Panc1 (cell line): ENCODE results near the gene SHC1. TPM values are rescaled to one million over a fixed set of nuclear protein-coding genes. Genes with fewer than 3 reads are reported as not detected.

Source experiments
- ATAC-seq: fragments of 200-7000 bp; cut with Tn5 transposase; 2 replicates; pipeline ENCODE4 v1.9.1; 2020; ENCODE audit warnings: mild to moderate bottlenecking, moderate library complexity
- BruUV-seq: library from RNA; stranded (reverse); fragments of 400-500 nt; replicated peaks from 2 replicates; lab custom pipeline; 2021; lab: Mats Ljungman, UMichigan
- CTCF ChIA-PET: fragments of 300-600 bp; sonication (Branson Sonifier 250); formaldehyde crosslinking; loops from one replicate; lab custom pipeline; 2022; ENCODE audit warnings: antibody characterized with exemption; lab: Charles Lee
- POLR2A ChIA-PET: fragments of 300-600 bp; sonication (Branson Sonifier 250); formaldehyde crosslinking; loops from one replicate; lab custom pipeline; 2022; ENCODE audit warnings: antibody characterized with exemption; lab: Charles Lee
- DNase-seq: peaks from one replicate; pipeline ENCODE4 v3.0.0-alpha.2; 2010; ENCODE audit warnings: low read depth, low spot score
- H3K27ac ChIP-seq: 2 replicates; pipeline ENCODE4 v1.5.1; 2011; ENCODE audit warnings: mild to moderate bottlenecking, low read length, inconsistent platforms
- H3K27me3 ChIP-seq: fragments of 200-500 bp; sonication (Bioruptor generic); 2 replicates; pipeline ENCODE4 v1.6.0; 2014; ENCODE audit warnings: low read length, inconsistent platforms; ENCODE audit not compliant: control insufficient read depth, insufficient read depth
- H3K36me3 ChIP-seq: fragments of 200-500 bp; sonication (Bioruptor generic); 2 replicates; pipeline ENCODE4 v1.5.1; 2014; ENCODE audit warnings: inconsistent platforms, mild to moderate bottlenecking, low read length, moderate library complexity; ENCODE audit not compliant: control insufficient read depth, insufficient read depth
- H3K4me1 ChIP-seq: 2 replicates; pipeline ENCODE4 v1.5.1; 2011; ENCODE audit warnings: inconsistent platforms, mild to moderate bottlenecking, low read length, moderate library complexity; ENCODE audit not compliant: control insufficient read depth, insufficient read depth
- H3K4me3 ChIP-seq, 2 experiments: 2 replicates each; pipeline ENCODE4 v1.5.1; 2011 to 2012; ENCODE audit warnings: low read depth in 2 of 2, low read length in 2 of 2, mild to moderate bottlenecking in 2 of 2, inconsistent platforms in 1 of 2, moderate library complexity in 1 of 2
- H3K9me3 ChIP-seq: fragments of 200-500 bp; sonication (Bioruptor generic); 2 replicates; pipeline ENCODE4 v1.5.1; 2014; ENCODE audit warnings: low read depth, mild to moderate bottlenecking, inconsistent platforms, low read length, moderate library complexity; ENCODE audit not compliant: control insufficient read depth, insufficient read depth
- POLR2AphosphoS5 ChIP-seq: IDR thresholded peaks from 2 replicates; pipeline ENCODE4 v1.6.1; 2012; ENCODE audit warnings: mild to moderate bottlenecking, low read depth, low read length, moderate library complexity
- SIN3A ChIP-seq: IDR thresholded peaks from 2 replicates; pipeline ENCODE4 v1.6.1; 2012; ENCODE audit warnings: low read depth, mild to moderate bottlenecking, low read length, moderate library complexity, borderline replicate concordance; ENCODE audit not compliant: insufficient read depth
- TCF7L2 ChIP-seq: IDR thresholded peaks from 2 replicates; pipeline ENCODE4 v1.6.1; 2011; ENCODE audit warnings: mild to moderate bottlenecking, low read depth, low read length, inconsistent platforms
- in situ Hi-C: cut with HindIII; loops from 2 replicates; pipeline ENCODE4 v1.10.0; 2016; ENCODE audit warnings: low sequenced_read_pairs, low pct_unique_long_range_greater_than_20kb
- intact Hi-C: fragments of 100-400 bp; cut with micrococcal nuclease; formaldehyde crosslinking; loops from one replicate; pipeline ENCODE4 v1.10.0; 2022; ENCODE audit not compliant: unreplicated experiment
- total RNA-seq: library from RNA; stranded (reverse); gene quantifications from one replicate; pipeline ENCODE4 v1.2.1, GENCODE V29; 2021; ENCODE audit not compliant: unreplicated experiment
- TF ChIP-seq, protein P1 (sequence below), 2 experiments: IDR thresholded peaks; 2 replicates each; pipeline ENCODE4 v1.6.1; 2011 to 2012; ENCODE audit warnings: low read depth in 2 of 2, control low read depth in 1 of 2, low read length in 1 of 2, mild to moderate bottlenecking in 1 of 2, moderate library complexity in 1 of 2; ENCODE audit not compliant: insufficient read depth in 1 of 2
- TF ChIP-seq, protein P2 (sequence below): fragments of 450-650 bp; IDR thresholded peaks from 2 replicates; pipeline ENCODE4 v1.5.1; 2017; ENCODE audit warnings: mild to moderate bottlenecking

Gene SHC1
- total RNA-seq, 1 experiment from 2014 or later, result 373 TPM

DNA sequence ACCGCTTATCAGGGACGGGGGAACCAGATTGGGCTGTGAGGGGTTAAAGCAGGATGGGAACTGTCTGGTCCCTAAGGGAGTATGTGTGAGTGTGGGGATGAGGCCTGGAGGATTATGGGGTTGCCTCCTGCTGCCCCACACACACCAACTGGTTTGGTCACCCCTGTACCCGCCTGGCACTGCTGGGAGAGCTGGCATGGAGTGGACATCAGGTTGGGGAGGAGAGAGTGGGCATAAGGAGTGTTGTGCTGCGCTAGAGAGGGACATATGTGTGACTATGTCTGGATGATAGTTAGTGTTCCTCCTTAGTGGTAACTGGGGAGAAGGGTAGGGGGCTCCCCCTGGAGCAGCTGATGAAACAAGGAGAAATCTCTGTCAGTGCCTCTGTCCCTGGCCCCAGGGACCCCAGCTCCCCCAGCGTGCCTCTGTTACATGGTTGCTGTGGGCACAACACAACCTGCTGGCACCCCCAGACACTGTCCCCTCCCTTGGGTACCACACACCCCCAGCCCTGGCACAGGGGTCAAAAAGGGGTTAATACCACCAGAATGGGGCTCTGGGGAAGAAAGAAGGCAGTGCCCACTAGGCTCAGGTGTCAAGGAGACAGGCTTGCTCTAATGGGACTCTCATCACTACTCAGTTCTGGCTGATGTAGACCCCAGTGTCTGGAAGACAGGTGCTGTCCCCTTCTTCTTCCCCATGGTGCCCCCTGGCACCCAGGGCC is 34.0 kb upstream of the SHC1 start:
- CTCF ChIA-PET, result no interaction called here
- in situ Hi-C loops (no loop called here), intact Hi-C loops (loop anchor here (5.0 kb wide), 1 partner anchor 277 kb away; no protein-coding TSS in a partner anchor)
- H3K27ac ChIP-seq, result peak overlapping the region; percentile 99
- BruUV-seq, result no TSS peak
- ATAC-seq, result no peak
- no peaks in the 10 kb centered on the region for H3K27me3 ChIP-seq
- POLR2A ChIA-PET, result no interaction called here
- DNase-seq, result no peak
- no peaks in the 10 kb centered on the region for H3K9me3 ChIP-seq
- H3K4me1 ChIP-seq, result peaks cover 48% of the 10 kb centered on the region
- peak overlapping the region; percentile 80 to 98 for H3K4me3 ChIP-seq
- H3K36me3 ChIP-seq, result peaks cover 5% of the 10 kb centered on the region; the same call in 1 of the 2 replicates
- TF ChIP-seq, protein P1, sequence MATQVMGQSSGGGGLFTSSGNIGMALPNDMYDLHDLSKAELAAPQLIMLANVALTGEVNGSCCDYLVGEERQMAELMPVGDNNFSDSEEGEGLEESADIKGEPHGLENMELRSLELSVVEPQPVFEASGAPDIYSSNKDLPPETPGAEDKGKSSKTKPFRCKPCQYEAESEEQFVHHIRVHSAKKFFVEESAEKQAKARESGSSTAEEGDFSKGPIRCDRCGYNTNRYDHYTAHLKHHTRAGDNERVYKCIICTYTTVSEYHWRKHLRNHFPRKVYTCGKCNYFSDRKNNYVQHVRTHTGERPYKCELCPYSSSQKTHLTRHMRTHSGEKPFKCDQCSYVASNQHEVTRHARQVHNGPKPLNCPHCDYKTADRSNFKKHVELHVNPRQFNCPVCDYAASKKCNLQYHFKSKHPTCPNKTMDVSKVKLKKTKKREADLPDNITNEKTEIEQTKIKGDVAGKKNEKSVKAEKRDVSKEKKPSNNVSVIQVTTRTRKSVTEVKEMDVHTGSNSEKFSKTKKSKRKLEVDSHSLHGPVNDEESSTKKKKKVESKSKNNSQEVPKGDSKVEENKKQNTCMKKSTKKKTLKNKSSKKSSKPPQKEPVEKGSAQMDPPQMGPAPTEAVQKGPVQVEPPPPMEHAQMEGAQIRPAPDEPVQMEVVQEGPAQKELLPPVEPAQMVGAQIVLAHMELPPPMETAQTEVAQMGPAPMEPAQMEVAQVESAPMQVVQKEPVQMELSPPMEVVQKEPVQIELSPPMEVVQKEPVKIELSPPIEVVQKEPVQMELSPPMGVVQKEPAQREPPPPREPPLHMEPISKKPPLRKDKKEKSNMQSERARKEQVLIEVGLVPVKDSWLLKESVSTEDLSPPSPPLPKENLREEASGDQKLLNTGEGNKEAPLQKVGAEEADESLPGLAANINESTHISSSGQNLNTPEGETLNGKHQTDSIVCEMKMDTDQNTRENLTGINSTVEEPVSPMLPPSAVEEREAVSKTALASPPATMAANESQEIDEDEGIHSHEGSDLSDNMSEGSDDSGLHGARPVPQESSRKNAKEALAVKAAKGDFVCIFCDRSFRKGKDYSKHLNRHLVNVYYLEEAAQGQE (IDR thresholded peaks at IDR 0.05; ENCODE audit: insufficient read depth in 1 of 2, low read depth in 2 of 2, low read length in 1 of 2), result no peak
- TF ChIP-seq, protein P2, sequence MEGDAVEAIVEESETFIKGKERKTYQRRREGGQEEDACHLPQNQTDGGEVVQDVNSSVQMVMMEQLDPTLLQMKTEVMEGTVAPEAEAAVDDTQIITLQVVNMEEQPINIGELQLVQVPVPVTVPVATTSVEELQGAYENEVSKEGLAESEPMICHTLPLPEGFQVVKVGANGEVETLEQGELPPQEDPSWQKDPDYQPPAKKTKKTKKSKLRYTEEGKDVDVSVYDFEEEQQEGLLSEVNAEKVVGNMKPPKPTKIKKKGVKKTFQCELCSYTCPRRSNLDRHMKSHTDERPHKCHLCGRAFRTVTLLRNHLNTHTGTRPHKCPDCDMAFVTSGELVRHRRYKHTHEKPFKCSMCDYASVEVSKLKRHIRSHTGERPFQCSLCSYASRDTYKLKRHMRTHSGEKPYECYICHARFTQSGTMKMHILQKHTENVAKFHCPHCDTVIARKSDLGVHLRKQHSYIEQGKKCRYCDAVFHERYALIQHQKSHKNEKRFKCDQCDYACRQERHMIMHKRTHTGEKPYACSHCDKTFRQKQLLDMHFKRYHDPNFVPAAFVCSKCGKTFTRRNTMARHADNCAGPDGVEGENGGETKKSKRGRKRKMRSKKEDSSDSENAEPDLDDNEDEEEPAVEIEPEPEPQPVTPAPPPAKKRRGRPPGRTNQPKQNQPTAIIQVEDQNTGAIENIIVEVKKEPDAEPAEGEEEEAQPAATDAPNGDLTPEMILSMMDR, result no peak
- TF ChIP-seq SIN3A, result no peak
- TF ChIP-seq TCF7L2, result no peak
- TF ChIP-seq POLR2AphosphoS5, result no peak

DNA sequence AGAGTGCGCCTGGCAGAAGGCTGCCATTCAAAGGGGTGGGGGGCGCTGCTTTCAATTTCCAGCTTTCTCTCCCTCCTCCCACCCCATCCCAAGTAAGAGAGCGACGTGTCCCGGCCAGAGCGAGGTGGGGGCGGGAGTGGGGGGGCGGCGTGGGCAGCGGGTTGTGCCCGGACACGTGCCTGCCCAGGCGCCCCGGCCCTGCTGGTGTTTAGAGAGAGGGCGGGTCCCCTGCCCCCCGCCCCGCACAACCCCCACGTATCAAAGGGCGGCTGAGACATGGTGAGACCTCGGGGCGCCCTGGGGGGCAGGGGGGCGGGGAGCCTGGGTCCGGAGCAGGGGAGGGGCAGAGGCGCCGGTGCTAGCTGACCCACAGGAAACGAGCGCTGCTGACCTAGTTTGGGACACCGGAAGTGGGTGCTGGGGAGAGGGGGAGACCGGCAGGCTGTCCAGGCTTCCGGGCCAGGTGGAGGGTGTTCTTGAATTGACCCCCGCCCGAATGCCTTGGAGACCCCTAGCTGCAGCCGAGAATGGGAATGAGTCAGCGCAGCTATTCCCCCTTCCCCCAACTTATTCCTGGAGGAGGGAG is 33.3 kb upstream of the SHC1 start:
- no peak for DNase-seq
- TF ChIP-seq POLR2AphosphoS5 (no peak), SIN3A (0 out of 2 replicates have a peak, but pooled peaks have one; percentile 33)
- TF ChIP-seq, protein P1 (IDR thresholded peaks at IDR 0.05; ENCODE audit: insufficient read depth in 1 of 2, low read depth in 2 of 2, low read length in 1 of 2), result no peak
- ChIA-PET POLR2A (no interaction called here), CTCF (no interaction called here)
- peak overlapping the region; percentile 99 for H3K27ac ChIP-seq
- H3K9me3 ChIP-seq, result no peaks in the 10 kb centered on the region
- no peaks in the 10 kb centered on the region for H3K27me3 ChIP-seq
- ATAC-seq, result peak; percentile 20
- peaks cover 5% of the 10 kb centered on the region; the same call in 1 of the 2 replicates for H3K36me3 ChIP-seq
- in situ Hi-C loops, result no loop called here
- intact Hi-C loops, result loop anchor here (5.0 kb wide), 1 partner anchor 277 kb away; no protein-coding TSS in a partner anchor
- H3K4me1 ChIP-seq, result peaks cover 48% of the 10 kb centered on the region
- peak overlapping the region; percentile 80 to 98 for H3K4me3 ChIP-seq
- BruUV-seq, result no TSS peak
